Effector CD8-positive, alpha-beta T cell (primary cell): ENCODE results near the gene ETV2.
"Not testable (repeated sequence)": the region's sequence is repeated elsewhere in the genome, so short reads cannot be mapped to it uniquely, and the experiment has no call there.

ENCODE experiments used
- DNase-seq: peaks from one replicate; lab custom pipeline; 2025; lab: John Stamatoyannopoulos, UW

Gene ETV2

DNA sequence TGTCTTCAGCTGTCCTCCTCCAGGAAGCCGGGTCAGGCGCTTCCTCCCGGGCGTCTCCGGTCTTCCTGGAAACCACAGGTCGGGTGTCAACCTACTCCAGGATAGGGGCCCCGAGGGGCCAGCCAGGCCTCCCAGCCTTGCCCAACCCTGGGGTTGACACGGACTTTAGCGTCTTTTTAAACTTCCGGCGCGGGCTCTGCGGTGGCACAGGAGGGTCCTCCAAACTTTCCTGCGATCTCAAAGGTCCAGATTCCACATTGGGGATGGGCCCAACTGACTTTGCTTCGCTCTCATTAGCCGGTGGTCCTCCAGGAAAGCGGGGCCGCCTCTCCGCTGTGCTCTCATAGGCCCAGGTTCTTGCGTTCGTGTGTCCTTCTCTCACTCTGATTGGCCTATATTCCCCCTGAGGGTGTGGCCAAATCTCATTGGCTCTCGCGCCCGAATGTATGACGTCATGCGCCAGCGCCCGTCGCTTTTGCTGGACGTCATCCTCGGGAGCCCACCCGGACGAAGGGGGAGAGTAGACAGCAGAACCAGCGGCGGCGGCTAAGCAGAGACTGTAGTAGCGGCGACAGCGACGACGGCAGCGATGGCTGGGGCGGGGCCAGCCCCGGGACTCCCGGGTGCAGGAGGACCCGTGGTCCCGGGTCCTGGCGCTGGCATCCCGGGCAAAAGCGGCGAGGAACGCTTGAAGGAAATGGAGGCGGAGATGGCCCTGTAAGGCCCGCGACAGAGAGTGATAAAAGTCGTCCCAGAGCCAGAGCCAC lies 12.8 kb upstream of the ETV2 start, which contains the start of gene RBM42:
RBM42 (plus strand) TSS at position 472 of the 767 bp plus-strand sequence; CDS start at position 590, 118 bp downstream.
- DNase-seq: peak; percentile 98

DNA sequence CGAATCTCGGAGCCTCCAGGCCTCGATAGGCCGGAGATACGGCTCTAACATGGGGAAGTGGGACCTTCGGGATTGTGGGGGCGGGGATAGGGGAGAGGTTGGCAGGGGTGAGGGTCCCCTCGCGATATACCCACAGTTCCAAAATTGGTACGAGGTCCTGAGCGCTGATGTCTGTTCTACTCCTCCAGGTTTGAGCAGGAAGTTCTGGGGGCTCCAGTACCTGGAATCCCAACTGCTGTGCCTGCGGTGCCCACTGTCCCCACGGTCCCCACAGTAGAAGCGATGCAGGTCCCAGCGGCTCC lies 12.3 kb upstream of the ETV2 start:
- no peak for DNase-seq

GRCh38 chr19:35633727-35634440 lies 7.7 kb upstream of the ETV2 start:
- no peak for DNase-seq

GRCh38 chr19:35636651-35637050 lies 4.9 kb upstream of the ETV2 start:
- DNase-seq: no peak

DNA sequence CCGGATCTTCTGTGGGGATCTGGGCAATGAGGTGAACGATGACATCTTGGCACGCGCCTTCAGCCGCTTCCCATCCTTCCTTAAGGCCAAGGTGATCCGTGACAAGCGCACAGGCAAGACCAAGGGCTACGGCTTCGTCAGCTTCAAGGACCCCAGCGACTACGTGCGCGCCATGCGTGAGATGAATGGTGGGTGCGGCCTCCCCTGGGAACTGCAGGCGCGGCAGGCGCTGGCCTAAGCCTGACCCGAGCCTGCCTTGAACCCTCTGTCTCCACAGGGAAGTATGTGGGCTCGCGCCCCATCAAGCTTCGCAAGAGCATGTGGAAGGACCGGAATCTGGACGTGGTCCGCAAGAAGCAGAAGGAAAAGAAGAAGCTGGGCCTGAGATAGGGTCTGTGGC lies 4.4 kb upstream of the ETV2 start:
- no peak for DNase-seq

- DNase-seq: no peak
These were observed 2.3 kb upstream of the ETV2 start for GRCh38 chr19:35639321-35639639.

DNA sequence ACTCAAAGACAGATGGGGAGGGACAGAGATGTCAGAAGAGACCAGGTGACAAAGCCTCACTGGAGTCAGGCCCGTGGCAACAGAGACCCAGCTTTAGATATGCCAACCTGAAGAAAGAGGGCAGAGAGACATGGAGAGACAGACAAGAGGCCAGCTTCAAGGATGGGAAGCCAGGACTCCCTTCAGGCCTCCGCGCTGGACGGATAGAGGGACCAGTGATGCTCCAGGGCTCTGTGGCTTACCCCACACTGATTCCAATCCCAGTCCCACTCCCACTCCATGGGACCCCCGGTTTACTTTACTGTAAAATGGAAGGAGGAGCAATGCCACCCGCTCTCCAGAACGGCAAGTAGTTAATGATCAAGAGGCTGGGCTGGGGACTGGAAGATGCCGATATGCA lies 1.7 kb upstream of the ETV2 start:
- DNase-seq: no peak

DNA sequence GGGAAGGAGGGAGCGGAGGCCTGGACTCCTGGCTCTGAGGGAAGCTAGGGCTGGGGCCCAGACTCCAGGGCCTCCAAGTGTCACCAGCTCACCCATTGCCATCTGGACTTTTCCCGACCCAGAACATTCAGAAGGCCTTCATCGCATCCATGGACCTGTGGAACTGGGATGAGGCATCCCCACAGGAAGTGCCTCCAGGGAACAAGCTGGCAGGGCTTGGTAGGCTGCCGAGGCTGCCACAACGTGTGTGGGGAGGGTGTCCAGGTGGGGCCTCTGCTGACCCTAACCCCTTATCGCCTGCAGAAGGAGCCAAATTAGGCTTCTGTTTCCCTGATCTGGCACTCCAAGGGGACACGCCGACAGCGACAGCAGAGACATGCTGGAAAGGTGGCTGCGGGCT lies 767 bp downstream of the ETV2 start:
- DNase-seq: no peak

DNA sequence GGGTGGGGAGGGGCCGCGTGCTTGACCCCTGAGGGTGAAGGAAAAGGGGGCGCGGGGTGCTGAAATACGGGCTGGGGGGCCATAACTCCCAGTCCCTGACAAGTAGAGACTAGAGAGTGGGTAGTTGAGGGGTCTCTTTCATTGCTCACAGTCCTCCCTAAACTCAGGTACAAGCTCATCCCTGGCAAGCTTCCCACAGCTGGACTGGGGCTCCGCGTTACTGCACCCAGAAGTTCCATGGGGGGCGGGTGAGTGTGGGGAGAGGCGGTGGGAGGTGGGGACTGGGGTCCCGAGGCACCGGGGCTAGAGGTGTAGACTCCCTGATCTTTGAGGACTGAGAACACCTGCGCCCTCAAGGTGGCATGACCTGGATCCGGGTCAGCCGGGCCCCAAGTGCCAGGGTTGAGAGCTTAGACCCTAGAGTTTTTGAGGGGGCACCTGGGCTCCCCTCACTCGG lies 1.3 kb downstream of the ETV2 start:
- DNase-seq: no peak

GRCh38 chr19:35643255-35644205 lies 2.0 kb downstream of the ETV2 start:
- DNase-seq: peak; percentile 63

DNA sequence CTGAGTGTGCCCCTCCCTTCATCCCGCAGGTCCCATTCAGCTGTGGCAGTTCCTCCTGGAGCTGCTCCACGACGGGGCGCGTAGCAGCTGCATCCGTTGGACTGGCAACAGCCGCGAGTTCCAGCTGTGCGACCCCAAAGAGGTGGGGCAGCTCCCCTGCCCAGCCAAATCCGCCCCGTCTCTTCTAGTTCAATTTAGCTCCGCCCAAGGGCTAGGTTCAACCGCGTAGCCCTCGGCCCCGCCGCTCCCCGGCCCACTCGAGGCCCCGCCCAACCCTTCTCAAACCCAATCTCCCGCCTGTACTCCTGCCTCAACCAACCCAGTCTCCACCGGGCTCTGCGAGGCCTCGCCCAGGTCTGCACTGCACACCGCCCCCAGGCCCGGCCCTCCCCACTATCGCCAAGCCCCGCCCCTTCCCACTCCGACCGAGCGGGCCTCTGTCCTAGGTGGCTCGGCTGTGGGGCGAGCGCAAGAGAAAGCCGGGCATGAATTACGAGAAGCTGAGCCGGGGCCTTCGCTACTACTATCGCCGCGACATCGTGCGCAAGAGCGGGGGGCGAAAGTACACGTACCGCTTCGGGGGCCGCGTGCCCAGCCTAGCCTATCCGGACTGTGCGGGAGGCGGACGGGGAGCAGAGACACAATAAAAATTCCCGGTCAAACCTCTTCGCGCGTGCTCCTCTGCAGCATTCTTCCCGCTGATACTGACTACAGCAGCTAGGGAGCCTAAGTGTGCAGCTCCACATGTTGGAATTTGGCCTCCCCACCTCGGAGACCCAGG lies 2.9 kb downstream of the ETV2 start:
- DNase-seq: peak; percentile 87

DNA sequence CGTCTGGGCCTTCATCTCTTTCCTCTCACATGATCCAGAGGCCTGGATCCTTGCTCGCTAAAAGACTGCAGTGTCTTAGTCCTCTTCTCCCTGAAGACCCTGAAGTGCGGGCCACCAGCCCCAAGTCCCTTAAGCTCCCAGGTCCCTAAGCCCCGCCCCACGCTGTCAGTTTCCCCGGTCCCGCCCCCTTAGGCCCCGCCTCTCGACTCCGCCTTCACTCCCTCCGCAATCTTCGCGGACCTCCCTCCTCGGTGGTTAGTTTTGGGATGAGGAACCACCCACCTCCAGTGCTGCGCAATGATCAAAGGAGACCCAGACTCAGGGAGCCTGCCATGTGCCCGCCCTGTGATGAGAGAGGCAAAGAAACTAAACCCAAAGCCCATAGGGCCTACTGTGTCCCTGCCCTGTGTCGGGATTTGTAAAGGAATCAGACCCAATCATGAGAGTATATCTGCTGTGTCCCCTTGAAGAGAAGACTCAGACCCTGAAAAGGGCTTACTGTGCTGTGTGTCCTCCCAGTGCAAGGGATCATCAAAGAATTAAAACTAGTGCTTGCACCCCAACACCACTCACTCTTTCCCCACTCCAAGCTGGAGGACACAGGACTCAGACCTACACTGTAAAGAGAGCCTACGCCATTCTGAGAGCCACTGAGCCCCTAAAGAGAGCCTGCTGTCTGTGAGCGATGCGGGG lies 3.6 kb downstream of the ETV2 start:
- DNase-seq: peak; percentile 65

GRCh38 chr19:35645680-35646511 lies 4.4 kb downstream of the ETV2 start:
- DNase-seq: no peak

DNA sequence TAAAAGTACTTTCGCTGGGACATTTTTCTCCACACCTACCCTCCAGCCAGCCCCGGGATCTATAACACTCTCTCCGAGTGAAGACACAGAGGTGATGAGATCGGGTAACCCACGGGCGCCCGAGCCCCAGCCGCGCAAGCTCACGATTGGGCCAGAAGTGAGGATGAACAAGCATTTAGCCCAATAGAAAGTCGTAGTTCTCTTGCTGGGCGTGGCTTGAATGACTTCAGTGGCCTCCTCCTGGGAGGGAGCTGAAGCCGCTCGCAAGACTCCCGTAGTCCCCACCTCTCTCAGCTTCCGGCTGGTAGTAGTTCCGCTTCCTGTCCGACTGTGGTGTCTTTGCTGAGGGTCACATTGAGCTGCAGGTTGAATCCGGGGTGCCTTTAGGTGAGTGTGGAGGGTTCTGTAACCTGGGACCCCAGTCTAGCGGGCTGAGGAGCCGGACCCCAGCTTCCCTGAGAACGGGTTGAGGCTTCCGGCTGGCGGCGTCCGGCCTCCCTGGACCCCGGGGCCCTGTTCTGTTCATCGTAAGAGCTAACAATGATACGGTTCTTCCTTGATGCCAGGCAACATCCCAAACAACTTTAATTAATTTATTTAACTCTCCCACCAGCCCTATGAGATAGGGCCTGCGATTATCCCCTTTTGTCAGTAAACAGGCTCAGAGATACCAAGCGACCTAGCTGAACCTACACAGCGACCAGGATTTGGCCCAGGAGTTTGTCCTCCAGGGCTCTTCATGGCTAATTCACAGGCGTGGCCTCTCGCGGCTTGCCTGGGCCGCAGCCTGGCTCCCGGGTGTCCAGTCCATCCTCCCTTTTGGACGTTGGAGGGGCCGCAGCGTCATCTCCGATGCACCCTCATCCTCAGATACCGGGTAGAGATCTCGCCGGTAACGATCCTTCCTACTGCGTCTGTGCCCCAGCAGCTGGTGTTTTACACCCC lies 6.7 kb downstream of the ETV2 start, which contains the start of gene COX6B1:
COX6B1 (plus strand) TSS at position 307 of the 945 bp plus-strand sequence. CDS start 2,921 bp downstream, outside the sequence.
- peak; percentile 90 for DNase-seq

- no peak for DNase-seq
These were observed 9.0 kb downstream of the ETV2 start for GRCh38 chr19:35650581-35650980.

DNA sequence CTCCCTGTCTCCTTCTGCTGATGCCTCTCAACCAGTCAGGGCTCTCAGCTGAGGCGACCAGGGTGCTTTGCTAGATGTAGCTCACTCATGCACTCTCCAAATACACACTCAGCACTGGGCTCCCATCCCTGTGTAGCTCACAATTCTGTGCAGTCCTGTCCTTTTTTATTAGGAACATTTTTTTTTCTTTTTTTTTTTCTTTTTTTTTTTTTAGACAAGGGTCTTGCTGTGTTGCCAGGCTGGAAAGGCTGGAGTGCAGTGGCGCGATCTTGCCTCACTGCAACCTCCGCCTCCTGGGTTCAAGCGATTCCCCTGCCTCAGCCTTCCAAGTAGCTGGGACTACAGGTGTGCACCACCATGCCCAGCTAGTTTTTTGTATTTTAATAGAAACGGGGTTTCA lies 13.3 kb downstream of the ETV2 start:
- not testable (repeated sequence) for DNase-seq

DNA sequence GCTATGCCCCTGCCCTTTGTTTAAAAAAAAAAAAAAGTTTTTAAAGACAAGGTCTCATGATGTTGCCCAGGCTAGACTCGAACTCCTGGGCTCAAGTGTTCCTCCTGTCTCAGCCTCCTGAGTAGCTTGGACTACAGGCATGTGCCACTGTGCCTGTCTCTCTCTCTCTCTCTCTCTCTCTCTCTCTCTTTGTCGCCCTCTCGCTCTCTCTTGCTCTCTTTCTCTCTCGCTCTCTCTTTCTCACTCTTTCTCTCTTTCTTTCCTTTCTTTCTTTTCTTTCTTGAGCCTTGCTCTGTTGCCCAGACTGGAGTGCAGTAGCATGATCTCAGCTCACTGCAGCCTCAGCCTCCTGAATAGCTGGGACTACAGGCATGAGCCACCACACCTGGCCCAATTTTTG lies 14.1 kb downstream of the ETV2 start:
- DNase-seq: no peak

DNA sequence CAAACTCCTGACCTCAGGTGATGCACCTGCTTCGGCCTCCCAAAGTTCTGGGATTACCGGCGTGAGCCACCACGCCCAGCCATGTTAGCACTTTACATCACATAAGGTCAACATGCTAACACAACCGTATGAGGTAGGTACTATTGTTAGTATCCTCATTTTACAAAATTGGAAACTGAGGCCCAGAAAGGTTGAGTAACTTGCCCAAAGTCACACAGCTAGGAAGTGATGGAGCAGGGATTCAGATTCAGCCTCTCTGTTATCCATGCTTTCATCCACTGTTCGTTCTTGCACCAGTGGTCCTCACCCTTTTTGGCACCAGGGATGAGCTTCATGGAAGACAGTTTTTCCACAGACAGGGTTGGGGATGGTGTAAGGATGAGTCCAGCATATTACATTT lies 15.2 kb downstream of the ETV2 start:
- no peak for DNase-seq
